GM18508 (cell line): ENCODE results near the gene TGM1.

Experiments used
- ATAC-seq: cut with Tn5 transposase; IDR thresholded peaks from one replicate; pipeline ENCODE4 v1.9.1; 2021; ENCODE audit warnings: moderate number of reproducible peaks; ENCODE audit not compliant: insufficient read depth, unreplicated experiment

The TGM1 gene

GRCh38 chr14:24293525-24293924 is 30.5 kb upstream of the TGM1 start:
- ATAC-seq, result no peak

GRCh38 chr14:24292118-24292807 is 29.3 kb upstream of the TGM1 start:
- no peak for ATAC-seq

- no peak for ATAC-seq
Observed at GRCh38 chr14:24291446-24292117, 28.6 kb upstream of the TGM1 start.

GRCh38 chr14:24290746-24291145 is 27.8 kb upstream of the TGM1 start:
- no peak for ATAC-seq

- no peak for ATAC-seq
Observed at GRCh38 chr14:24289649-24290280, 26.8 kb upstream of the TGM1 start.

GRCh38 chr14:24286996-24287395 is 24.0 kb upstream of the TGM1 start:
- no peak for ATAC-seq

- no peak for ATAC-seq
Observed at GRCh38 chr14:24285351-24285750, 22.4 kb upstream of the TGM1 start.

- no peak for ATAC-seq
Observed at GRCh38 chr14:24284501-24285035, 21.6 kb upstream of the TGM1 start.

GRCh38 chr14:24283796-24284460 is 21.0 kb upstream of the TGM1 start:
- no peak for ATAC-seq

- no peak for ATAC-seq
Observed at GRCh38 chr14:24282736-24283135, 19.8 kb upstream of the TGM1 start.

GRCh38 chr14:24281636-24282035 is 18.7 kb upstream of the TGM1 start:
- no peak for ATAC-seq

GRCh38 chr14:24280797-24281460 is 18.0 kb upstream of the TGM1 start:
- ATAC-seq, result no peak

- no peak for ATAC-seq
Observed at GRCh38 chr14:24279301-24280186, 16.6 kb upstream of the TGM1 start.

GRCh38 chr14:24278424-24278823 is 15.4 kb upstream of the TGM1 start:
- no peak for ATAC-seq

GRCh38 chr14:24277606-24278321 is 14.8 kb upstream of the TGM1 start:
- ATAC-seq, result no peak

GRCh38 chr14:24277071-24277470 is 14.1 kb upstream of the TGM1 start:
- ATAC-seq, result no peak

GRCh38 chr14:24274101-24274543 is 11.1 kb upstream of the TGM1 start:
- ATAC-seq, result peak; percentile 47

- ATAC-seq, result no peak
Observed at GRCh38 chr14:24273422-24273998, 10.5 kb upstream of the TGM1 start.
